HG02798 (cell line): Measurements from ENCODE around the gene SLC25A29.
"Not testable (repeated sequence)": the region's sequence is repeated elsewhere in the genome, so short reads cannot be mapped to it uniquely, and the experiment has no call there.

Experiments
- ATAC-seq: cut with Tn5 transposase; IDR thresholded peaks from one replicate; pipeline ENCODE4 v1.9.1; 2021; ENCODE audit warnings: mild to moderate bottlenecking; ENCODE audit not compliant: unreplicated experiment, poor library complexity

SLC25A29 gene

GRCh38 chr14:100283984-100284881 is 22.0 kb downstream of the SLC25A29 start:
- ATAC-seq, result no peak

DNA sequence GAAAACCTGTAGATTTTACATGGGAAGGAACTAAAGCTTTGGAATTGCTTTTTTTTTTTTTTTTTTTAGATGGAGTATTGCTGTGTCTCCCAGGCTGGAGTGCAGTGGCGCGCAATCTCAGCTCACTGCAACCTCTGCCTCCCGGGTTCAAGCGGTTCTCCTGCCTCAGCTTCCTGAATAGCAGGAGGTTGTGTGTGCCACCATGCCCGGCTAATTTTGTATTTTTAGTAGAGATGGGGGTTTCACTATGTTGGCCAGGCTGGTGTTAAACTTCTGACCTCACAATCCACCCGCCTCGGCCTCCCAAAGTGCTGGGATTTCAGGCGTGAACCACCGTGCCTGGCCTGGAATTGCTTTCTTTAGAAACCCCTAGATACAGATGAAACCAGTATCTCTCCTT is 22.8 kb downstream of the SLC25A29 start:
- not testable (repeated sequence) for ATAC-seq

GRCh38 chr14:100282766-100283419 is 23.4 kb downstream of the SLC25A29 start:
- ATAC-seq, result no peak

GRCh38 chr14:100282083-100282350 is 24.2 kb downstream of the SLC25A29 start:
- no peak for ATAC-seq

DNA sequence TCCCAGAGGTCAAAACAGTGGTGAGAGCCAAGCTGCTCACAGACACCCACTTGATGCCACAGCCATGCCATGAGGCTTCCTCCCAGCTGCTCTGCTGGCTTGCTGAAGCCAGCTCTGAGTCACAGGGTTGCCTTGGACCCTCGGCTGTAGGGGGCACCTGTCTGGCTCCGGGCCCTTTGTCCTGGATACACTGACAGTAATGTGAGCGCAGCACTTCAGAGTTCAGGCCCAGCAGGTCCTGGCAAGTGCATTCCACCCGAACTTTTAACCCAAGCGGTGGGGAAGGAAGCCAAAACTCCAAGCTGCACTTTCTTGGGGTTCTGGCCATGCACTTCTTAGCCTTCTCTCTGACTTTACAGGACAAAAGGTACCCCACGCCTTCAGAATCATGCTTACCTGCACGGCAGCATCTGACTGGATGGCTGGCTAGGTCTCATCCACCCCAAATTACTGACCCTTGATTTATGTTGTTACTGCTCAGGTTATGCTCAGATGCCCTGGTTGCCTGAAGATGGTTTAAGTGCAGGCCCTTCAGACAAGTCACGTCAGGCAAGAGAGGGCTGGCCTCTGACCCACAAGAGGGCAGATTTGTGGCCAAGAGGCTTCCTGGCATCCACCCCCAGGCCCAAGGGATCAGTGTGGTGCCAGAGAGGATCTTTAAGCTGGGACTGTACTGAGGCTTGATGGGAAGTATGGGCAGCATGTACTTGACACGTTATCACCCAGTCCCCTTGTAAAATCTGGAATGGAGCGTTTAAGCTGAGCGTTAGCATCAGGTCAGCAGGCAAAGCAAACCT is 24.8 kb downstream of the SLC25A29 start:
- no peak for ATAC-seq

DNA sequence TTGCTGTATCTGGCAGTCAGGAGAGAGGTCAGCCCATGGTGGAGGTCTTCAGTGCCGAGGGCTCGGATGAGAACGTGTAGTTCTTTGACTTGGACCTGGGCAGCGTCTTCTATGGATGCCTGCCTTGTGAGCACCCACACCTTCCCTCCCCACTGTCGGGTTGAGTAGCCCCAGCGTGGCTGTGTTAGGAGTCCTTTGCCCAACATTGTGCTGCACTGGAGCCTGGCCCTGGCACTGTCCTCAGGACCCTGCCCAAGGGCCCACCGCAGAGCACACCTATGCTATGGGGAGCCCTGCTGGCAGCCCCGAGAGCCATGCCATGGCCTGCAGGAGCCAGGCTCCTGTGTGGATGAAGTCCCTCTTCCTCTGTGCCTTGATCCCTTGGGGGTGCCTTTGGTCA is 26.7 kb downstream of the SLC25A29 start:
- no peak for ATAC-seq

DNA sequence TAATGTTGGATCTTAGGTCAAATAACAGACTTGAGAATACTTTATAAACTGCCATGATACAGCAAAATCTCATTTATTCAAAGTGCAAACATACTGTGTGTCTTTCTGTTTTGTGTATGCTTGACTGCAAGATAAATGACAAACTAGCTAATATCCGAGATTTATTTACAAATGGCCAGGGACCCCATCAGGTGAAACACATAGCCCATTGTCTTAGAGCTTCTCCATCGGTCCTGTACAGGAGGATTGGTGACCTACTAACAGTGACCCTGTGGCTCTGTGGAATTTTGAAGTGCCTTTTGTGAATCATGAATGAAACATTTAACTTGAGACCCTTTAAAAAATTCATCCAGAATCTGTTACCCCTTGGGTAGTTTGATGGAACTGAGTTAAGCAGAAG is 27.1 kb downstream of the SLC25A29 start:
- no peak for ATAC-seq

GRCh38 chr14:100278702-100279101 is 27.5 kb downstream of the SLC25A29 start:
- peak; percentile 38 for ATAC-seq

DNA sequence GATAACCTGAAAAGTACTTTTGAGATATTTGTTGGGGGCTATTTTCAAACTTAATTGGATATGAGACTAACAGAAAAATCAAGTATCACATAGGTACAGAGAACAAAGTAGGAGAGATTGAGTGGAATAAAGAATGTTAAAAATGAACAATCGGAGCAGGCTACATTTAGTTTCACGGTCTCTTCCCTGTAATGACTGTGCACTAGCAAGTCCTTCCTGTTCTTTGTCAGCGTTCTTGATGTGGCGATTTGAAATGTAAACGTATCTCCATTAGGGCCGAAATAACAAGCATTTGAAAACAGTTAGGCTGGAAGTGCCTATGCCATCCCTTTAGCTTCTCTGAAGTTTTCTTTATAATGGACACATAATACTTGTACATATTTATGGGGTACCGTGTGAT is 31.0 kb downstream of the SLC25A29 start:
- no peak for ATAC-seq

DNA sequence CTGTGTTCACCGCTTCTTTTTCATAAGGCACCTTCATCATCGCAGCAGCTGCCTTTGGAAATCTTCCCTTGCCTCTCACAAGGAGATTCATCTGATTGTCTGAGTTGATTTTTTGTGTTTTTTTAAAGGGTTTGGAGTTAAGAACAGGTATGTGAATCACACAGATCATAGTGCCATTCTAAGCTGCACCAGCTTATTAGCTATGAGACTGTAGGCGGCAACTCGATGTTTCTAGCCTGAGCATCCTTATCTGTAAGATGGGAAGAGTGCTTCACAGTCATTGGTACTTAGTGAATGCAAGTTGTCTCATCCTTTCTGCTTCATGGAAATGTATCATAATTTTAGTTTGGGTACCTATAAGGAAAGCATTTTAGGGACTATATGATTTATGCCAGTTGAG is 32.0 kb downstream of the SLC25A29 start:
- no peak for ATAC-seq

- no peak for ATAC-seq
Measured at GRCh38 chr14:100271247-100271939, 34.9 kb downstream of the SLC25A29 start.

DNA sequence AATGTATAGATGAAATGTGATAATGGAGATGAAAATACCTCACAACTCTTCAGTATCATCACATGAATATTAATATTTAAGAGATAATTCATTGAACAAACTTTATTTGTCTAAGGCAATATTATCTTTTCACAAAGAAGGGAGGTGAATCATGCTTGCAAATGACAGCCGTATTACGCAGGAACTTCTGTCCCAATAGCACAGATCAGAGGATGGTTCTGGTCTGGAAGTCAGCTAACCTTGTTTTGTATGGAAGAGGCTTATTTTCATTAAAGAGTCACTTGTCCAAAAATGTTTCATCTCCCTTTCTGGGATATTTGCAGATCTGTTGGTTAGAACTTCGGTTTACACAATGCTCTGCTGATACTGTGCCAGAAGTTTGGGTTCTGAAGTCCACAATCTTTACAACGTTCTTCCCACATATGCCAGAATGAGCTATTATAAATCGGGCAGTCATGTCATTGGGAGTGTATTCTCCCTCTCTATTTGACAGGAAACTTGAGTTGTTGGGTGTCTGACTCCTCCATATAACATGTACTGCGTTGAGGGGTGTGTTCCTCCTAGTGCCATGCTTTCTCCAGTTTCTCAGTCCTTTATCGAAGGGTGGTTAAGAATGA is 37.5 kb downstream of the SLC25A29 start:
- ATAC-seq, result no peak

DNA sequence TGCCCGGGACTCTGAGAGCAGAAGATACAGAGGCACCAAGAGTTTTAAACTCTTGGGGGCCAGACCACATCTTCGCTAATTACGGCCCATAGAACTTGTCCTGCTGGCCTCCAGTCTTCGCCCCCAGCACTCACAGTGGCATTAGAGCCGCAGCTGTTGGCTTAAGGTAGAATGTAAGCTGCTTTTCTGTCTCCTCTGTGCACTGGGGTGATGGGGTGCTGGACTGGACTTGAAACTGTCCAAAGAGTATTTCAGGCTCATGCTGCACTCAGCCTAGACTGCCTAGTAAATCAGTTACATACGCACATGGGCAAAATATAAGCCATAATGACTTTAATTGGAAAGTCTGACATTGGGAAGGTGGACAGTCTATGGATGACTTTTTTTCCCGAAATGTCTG is 38.3 kb downstream of the SLC25A29 start:
- ATAC-seq, result no peak

DNA sequence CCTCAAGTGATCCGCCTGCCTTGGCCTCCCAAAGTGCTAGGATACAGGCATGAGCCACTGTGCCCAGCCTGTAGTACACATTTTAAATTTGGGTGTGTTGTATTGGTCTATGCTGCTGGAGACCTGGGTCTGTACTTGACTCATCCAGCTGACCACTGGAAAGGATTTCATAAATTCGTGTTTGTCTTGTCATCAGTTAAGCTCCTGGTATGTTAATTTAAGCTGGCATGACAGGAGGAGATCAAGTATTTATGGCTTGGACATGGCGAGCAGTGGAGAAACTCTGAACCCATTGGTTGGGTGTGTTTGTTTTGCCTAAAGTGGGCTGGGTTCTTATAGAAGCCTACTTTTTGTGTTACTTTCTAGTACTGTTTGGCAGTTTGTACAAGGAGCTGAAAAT is 43.1 kb downstream of the SLC25A29 start:
- no peak for ATAC-seq

- ATAC-seq, result no peak
Measured at GRCh38 chr14:100262545-100262944, 43.7 kb downstream of the SLC25A29 start.

DNA sequence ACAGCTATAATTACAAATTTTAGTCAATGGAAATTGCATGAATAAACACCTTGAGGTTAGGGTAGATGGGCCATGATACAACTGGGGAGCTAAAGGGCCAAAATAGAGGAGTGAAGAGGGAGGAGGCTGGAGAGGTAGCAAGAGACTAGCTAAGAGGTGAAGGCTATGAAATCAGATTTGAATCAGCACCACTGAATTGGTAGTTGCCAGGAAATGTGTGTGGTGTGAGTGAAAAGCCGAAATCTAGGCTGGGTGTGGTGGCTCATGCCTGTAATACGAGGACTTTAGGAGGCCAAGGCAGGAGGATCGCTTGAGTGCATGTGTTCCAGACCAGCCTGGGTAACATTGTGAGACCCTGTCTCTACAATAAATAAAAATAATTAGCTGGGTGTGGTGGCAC is 44.6 kb downstream of the SLC25A29 start:
- no peak for ATAC-seq

GRCh38 chr14:100256339-100256895 is 49.8 kb downstream of the SLC25A29 start:
- peak; percentile 37 for ATAC-seq

GRCh38 chr14:100252684-100253083 is 53.6 kb downstream of the SLC25A29 start:
- no peak for ATAC-seq

GRCh38 chr14:100250732-100251465 is 55.3 kb downstream of the SLC25A29 start:
- ATAC-seq, result no peak
